ENCODE results near the gene KCNQ1. TPM values are rescaled to one million over a fixed set of nuclear protein-coding genes. Genes with fewer than 3 reads are reported as not detected.

KCNQ1 gene
- total RNA-seq, 1 donor from 2014 or later = 3.4 TPM

DNA sequence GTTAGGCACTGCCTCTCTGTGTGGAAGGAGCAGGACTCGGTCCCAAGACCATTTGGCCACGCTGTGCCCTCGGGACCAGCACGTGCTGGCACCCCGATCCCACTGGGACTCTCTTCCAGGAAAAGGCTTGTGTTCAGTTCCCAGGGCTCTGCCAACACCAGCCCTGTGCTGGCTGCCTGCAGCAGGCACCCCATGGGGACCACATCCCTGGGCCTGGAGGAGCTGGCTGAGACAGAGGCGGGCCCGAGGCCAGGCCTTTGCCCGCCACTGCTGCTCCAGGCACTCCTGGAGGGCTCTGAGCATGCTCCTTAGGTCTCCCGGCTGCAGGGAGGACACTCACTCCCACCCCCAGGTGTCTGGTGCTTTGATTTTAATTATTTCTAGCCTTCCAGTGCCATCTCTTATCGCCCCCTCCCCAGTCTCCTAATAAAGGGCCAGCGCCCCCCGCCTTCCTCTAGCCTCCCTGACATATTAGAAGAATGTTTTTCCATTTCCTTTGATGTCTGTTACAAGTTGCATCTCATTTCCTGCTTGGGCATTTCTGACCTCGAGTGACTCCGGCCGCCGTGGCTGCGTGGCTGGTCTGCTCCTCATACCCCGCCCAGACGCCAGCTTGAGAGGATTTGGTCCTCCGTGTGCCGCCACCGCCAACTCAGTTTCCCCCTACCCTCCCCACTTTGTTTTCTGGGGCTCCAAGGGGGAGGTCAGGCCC, 426.3 kb downstream of the KCNQ1 start:
- intact Hi-C loops (cut with micrococcal nuclease) = no loop called here
- H3K36me3 Mint-ChIP-seq (ENCODE audit: low read depth) = no peaks in the 10 kb centered on the region
- no peaks in the 10 kb centered on the region for H3K9me3 Mint-ChIP-seq
- H3K4me3 Mint-ChIP-seq (ENCODE audit: low read depth) = no peak overlapping the region
- H3K27me3 Mint-ChIP-seq (ENCODE audit: low read depth) = peaks cover 35% of the 10 kb centered on the region
- DNase-seq (ENCODE audit: low spot score) = no peak
- no peaks in the 10 kb centered on the region for H3K4me1 Mint-ChIP-seq (ENCODE audit: low read depth)
- H3K27ac Mint-ChIP-seq = no peak overlapping the region

DNA sequence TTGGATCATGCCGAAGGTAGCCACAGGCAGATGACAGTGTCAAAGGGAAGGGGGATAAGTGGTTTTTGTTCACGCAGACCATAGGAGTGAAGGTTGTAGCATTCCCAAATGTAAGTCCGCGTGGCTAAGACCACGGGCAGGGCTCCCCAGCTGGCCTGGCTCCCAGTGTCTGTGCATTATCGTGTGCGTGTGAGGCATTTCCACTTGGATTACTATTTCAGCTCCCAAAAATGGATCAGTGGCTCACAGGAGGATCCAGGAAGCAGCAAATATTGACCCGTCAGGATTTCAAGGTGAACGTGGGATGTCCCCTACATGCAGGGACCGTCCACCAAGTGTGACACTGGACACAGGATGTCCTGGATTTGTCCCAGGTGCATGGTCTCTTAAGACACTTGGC, 430.2 kb downstream of the KCNQ1 start:
- Mint-ChIP-seq H3K36me3 (ENCODE audit: low read depth) (no peaks in the 10 kb centered on the region), H3K9me3 (no peaks in the 10 kb centered on the region), H3K4me1 (ENCODE audit: low read depth) (no peaks in the 10 kb centered on the region), H3K4me3 (ENCODE audit: low read depth) (no peak overlapping the region), H3K27me3 (ENCODE audit: low read depth) (peaks cover 9% of the 10 kb centered on the region), H3K27ac (no peak overlapping the region)
- intact Hi-C loops (cut with micrococcal nuclease) = no loop called here
- no peak for DNase-seq (ENCODE audit: low spot score)

DNA sequence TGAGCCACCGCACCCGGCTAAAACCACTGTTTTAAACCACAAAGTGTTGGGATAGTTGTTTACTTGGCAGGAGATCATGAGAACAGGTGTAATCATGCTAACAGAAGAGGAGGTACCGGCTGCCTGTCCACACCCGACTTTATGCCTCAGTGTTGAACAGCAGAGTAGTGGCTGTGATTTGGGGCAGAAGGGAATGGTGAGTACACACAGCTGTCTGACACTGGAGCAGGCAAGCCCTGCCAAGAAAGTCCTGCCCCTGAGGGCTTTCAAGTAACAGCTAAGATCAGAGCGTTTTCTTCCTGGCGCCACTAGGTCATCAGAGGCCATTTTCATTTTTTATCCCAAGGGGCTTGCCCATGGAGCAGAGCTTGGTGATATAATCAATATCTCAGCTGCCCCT, 432.7 kb downstream of the KCNQ1 start:
- Mint-ChIP-seq H3K9me3 (no peaks in the 10 kb centered on the region), H3K27ac (no peak overlapping the region), H3K4me1 (ENCODE audit: low read depth) (no peaks in the 10 kb centered on the region), H3K36me3 (ENCODE audit: low read depth) (no peaks in the 10 kb centered on the region), H3K27me3 (ENCODE audit: low read depth) (peaks cover 9% of the 10 kb centered on the region), H3K4me3 (ENCODE audit: low read depth) (no peak overlapping the region)
- intact Hi-C loops (cut with micrococcal nuclease) = no loop called here
- DNase-seq (ENCODE audit: low spot score) = no peak

- Mint-ChIP-seq H3K9me3 (no peaks in the 10 kb centered on the region), H3K27ac (no peak overlapping the region), H3K4me1 (ENCODE audit: low read depth) (peaks cover 2% of the 10 kb centered on the region), H3K36me3 (ENCODE audit: low read depth) (no peaks in the 10 kb centered on the region), H3K27me3 (ENCODE audit: low read depth) (peaks cover 21% of the 10 kb centered on the region), H3K4me3 (ENCODE audit: low read depth) (no peak overlapping the region)
- intact Hi-C loops (cut with micrococcal nuclease) = no loop called here
- no peak for DNase-seq (ENCODE audit: low spot score)
Observed at GRCh38 chr11:2878782-2879181, 434.0 kb downstream of the KCNQ1 start.

DNA sequence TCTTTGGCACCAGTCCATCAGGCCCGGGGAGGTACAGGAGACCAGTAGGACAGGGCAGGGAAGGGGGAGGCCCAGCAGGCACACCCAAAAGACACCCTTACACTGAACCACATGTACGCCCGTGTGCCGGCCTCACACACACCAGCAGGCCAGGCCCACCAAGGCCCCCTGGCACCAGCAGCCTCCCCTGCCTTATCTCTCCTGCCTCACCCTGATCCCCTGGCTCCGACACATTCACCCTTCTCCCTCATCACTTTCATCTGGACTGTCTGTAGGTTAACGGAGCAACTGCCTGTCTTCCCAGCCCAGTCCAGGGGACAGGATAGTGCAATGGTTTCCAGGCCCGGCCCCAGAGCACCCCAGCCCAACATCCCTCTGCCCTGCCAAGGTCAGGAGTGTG, 435.8 kb downstream of the KCNQ1 start:
- no peak overlapping the region for H3K27ac Mint-ChIP-seq
- intact Hi-C loops (cut with micrococcal nuclease) = no loop called here
- H3K27me3 Mint-ChIP-seq (ENCODE audit: low read depth) = peaks cover 24% of the 10 kb centered on the region
- peaks cover 4% of the 10 kb centered on the region for H3K4me1 Mint-ChIP-seq (ENCODE audit: low read depth)
- DNase-seq (ENCODE audit: low spot score) = no peak
- no peaks in the 10 kb centered on the region for H3K9me3 Mint-ChIP-seq
- H3K36me3 Mint-ChIP-seq (ENCODE audit: low read depth) = no peaks in the 10 kb centered on the region
- H3K4me3 Mint-ChIP-seq (ENCODE audit: low read depth) = no peak overlapping the region

- Mint-ChIP-seq H3K27me3 (ENCODE audit: low read depth) (peaks cover 24% of the 10 kb centered on the region), H3K9me3 (no peaks in the 10 kb centered on the region), H3K4me3 (ENCODE audit: low read depth) (no peak overlapping the region), H3K4me1 (ENCODE audit: low read depth) (peaks cover 4% of the 10 kb centered on the region), H3K36me3 (ENCODE audit: low read depth) (no peaks in the 10 kb centered on the region), H3K27ac (no peak overlapping the region)
- intact Hi-C loops (cut with micrococcal nuclease) = no loop called here
- no peak for DNase-seq (ENCODE audit: low spot score)
Observed at GRCh38 chr11:2881076-2881980, 436.5 kb downstream of the KCNQ1 start.

- H3K27me3 Mint-ChIP-seq (ENCODE audit: low read depth) = peaks cover 29% of the 10 kb centered on the region
- H3K27ac Mint-ChIP-seq = no peak overlapping the region
- H3K4me3 Mint-ChIP-seq (ENCODE audit: low read depth) = no peak overlapping the region
- intact Hi-C loops (cut with micrococcal nuclease) = no loop called here
- no peaks in the 10 kb centered on the region for H3K36me3 Mint-ChIP-seq (ENCODE audit: low read depth)
- peaks cover 4% of the 10 kb centered on the region for H3K4me1 Mint-ChIP-seq (ENCODE audit: low read depth)
- no peaks in the 10 kb centered on the region for H3K9me3 Mint-ChIP-seq
- DNase-seq (ENCODE audit: low spot score) = no peak
Observed at GRCh38 chr11:2881981-2882375, 437.2 kb downstream of the KCNQ1 start.

GRCh38 chr11:2882396-2883110, 437.7 kb downstream of the KCNQ1 start:
- Mint-ChIP-seq H3K27ac (no peak overlapping the region), H3K4me1 (ENCODE audit: low read depth) (peaks cover 4% of the 10 kb centered on the region), H3K4me3 (ENCODE audit: low read depth) (peak overlapping the region; percentile 75), H3K9me3 (no peaks in the 10 kb centered on the region), H3K27me3 (ENCODE audit: low read depth) (peaks cover 33% of the 10 kb centered on the region), H3K36me3 (ENCODE audit: low read depth) (no peaks in the 10 kb centered on the region)
- DNase-seq (ENCODE audit: low spot score) = no peak
- intact Hi-C loops (cut with micrococcal nuclease) = no loop called here

- Mint-ChIP-seq H3K27ac (no peak overlapping the region), H3K9me3 (no peaks in the 10 kb centered on the region), H3K4me3 (ENCODE audit: low read depth) (no peak overlapping the region), H3K27me3 (ENCODE audit: low read depth) (peaks cover 33% of the 10 kb centered on the region), H3K4me1 (ENCODE audit: low read depth) (peaks cover 4% of the 10 kb centered on the region), H3K36me3 (ENCODE audit: low read depth) (no peaks in the 10 kb centered on the region)
- DNase-seq (ENCODE audit: low spot score) = no peak
- intact Hi-C loops (cut with micrococcal nuclease) = no loop called here
Observed at GRCh38 chr11:2883640-2883978, 438.8 kb downstream of the KCNQ1 start.

GRCh38 chr11:2883979-2884815, 439.4 kb downstream of the KCNQ1 start:
- Mint-ChIP-seq H3K27me3 (ENCODE audit: low read depth) (peaks cover 33% of the 10 kb centered on the region), H3K9me3 (no peaks in the 10 kb centered on the region), H3K4me3 (ENCODE audit: low read depth) (no peak overlapping the region), H3K36me3 (ENCODE audit: low read depth) (no peaks in the 10 kb centered on the region), H3K4me1 (ENCODE audit: low read depth) (peaks cover 4% of the 10 kb centered on the region), H3K27ac (no peak overlapping the region)
- intact Hi-C loops (cut with micrococcal nuclease) = loop anchor here (2.0 kb wide), 1 partner anchor 19 kb away; a partner anchor contains a TSS
- DNase-seq (ENCODE audit: low spot score) = no peak

DNA sequence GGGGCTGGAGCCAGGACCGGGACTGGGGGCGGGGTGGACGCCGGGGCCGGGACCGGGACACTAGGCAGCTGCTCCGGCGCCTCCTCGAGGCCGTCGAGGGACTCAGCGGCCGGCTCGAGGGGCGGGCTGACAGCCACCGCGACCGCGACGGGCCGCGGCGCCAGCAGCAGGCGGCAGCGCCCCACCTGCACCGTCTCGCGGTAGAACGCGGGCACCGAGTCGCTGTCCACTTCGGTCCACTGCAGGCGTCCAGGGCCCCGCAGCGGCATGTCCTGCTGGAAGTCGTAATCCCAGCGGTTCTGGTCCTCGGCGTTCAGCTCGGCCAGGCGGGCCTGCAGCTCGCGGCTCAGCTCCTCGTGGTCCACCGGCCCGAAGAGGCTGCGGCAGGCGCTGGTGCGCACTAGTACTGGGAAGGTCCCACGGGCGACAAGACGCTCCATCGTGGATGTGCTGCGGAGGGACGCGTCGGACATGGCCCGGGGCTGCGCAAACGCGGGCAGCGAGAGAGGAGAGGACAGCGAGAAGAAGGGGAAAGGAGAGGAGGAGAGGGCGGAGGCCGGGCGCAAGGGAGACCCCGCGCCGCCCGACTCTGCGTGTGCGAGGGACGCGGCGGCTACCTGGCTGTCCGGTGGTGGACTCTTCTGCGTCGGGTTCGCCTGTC, 440.3 kb downstream of the KCNQ1 start:
- peaks cover 4% of the 10 kb centered on the region for H3K4me1 Mint-ChIP-seq (ENCODE audit: low read depth)
- intact Hi-C loops (cut with micrococcal nuclease) = loop anchor here (2.0 to 5.0 kb wide), 3 partner anchors 18 to 458 kb away; a partner anchor contains a TSS
- no peaks in the 10 kb centered on the region for H3K9me3 Mint-ChIP-seq
- H3K27ac Mint-ChIP-seq = no peak overlapping the region
- peak overlapping the region; percentile 84 for H3K4me3 Mint-ChIP-seq (ENCODE audit: low read depth)
- peaks cover 33% of the 10 kb centered on the region for H3K27me3 Mint-ChIP-seq (ENCODE audit: low read depth)
- no peaks in the 10 kb centered on the region for H3K36me3 Mint-ChIP-seq (ENCODE audit: low read depth)
- DNase-seq (ENCODE audit: low spot score) = no peak

GRCh38 chr11:2885678-2886081, 440.9 kb downstream of the KCNQ1 start, which contains the start of gene CDKN1C:
Gene CDKN1C, minus strand, starts transcription at chr11:2885775. Its CDS starts 319 bp downstream, at chr11:2885456.
- peak; percentile 77 for DNase-seq (ENCODE audit: low spot score)
- no peak within 1 kb of the TSS for H3K27ac Mint-ChIP-seq
- no peaks in the 10 kb centered on the region for H3K9me3 Mint-ChIP-seq
- no peaks in the 10 kb centered on the region for H3K36me3 Mint-ChIP-seq (ENCODE audit: low read depth)
- H3K4me3 Mint-ChIP-seq (ENCODE audit: low read depth) = peak within 1 kb of the TSS; percentile 84
- H3K4me1 Mint-ChIP-seq (ENCODE audit: low read depth) = peaks cover 4% of the 10 kb centered on the region
- peaks cover 33% of the 10 kb centered on the region for H3K27me3 Mint-ChIP-seq (ENCODE audit: low read depth)
- intact Hi-C loops (cut with micrococcal nuclease) = loop anchor here (2.0 to 5.0 kb wide), 3 partner anchors 17 to 458 kb away; a partner anchor contains a TSS
